ENCODE measurements around the gene SRPK2.

Gene SRPK2

DNA sequence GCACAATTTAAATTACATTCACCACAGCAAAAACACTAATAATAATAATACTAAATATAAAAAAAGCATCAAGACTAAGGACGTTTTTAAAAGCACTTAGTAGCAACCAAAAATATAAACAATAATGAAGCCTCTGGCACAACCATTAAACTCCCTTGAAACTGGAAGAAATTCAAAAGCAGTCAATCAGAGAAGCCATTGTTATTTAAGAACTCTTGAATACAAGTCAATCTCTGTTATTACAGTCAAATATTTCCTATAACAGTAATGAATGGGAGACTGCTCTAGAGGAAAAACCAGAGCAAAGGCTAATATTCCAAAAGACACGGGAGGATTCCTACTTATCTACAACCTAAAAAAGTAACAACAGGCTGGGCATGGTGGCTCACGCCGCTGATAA is 210.5 kb downstream of the SRPK2 start:
- Mint-ChIP-seq H3K4me1 (no peaks in the 10 kb centered on the region), H3K9me3 (peaks cover 13% of the 10 kb centered on the region), H3K27me3 (ENCODE audit: low read depth) (no peaks in the 10 kb centered on the region), H3K27ac (no peak overlapping the region), H3K36me3 (ENCODE audit: low read depth) (peaks cover 16% of the 10 kb centered on the region), H3K4me3 (no peak overlapping the region)
- no peak for TF ChIP-seq CTCF (IDR thresholded peaks at IDR 0.05; ENCODE audit: unreplicated experiment in 3 of 3)

- Mint-ChIP-seq H3K4me3 (no peak overlapping the region), H3K4me1 (no peaks in the 10 kb centered on the region), H3K27me3 (ENCODE audit: low read depth) (no peaks in the 10 kb centered on the region), H3K36me3 (ENCODE audit: low read depth) (peaks cover 16% of the 10 kb centered on the region), H3K9me3 (peaks cover 13% of the 10 kb centered on the region), H3K27ac (no peak overlapping the region)
- TF ChIP-seq CTCF (IDR thresholded peaks at IDR 0.05; ENCODE audit: unreplicated experiment in 3 of 3) = no peak
These were observed 211.7 kb downstream of the SRPK2 start for GRCh38 chr7:105177026-105177425.

GRCh38 chr7:105173586-105173985 is 215.1 kb downstream of the SRPK2 start:
- Mint-ChIP-seq H3K27ac (no peak overlapping the region), H3K36me3 (ENCODE audit: low read depth) (peaks cover 5% of the 10 kb centered on the region), H3K9me3 (no peaks in the 10 kb centered on the region), H3K27me3 (ENCODE audit: low read depth) (no peaks in the 10 kb centered on the region), H3K4me3 (no peak overlapping the region), H3K4me1 (no peaks in the 10 kb centered on the region)
- no peak for TF ChIP-seq CTCF (IDR thresholded peaks at IDR 0.05; ENCODE audit: unreplicated experiment in 3 of 3)

- H3K4me3 Mint-ChIP-seq = no peak overlapping the region
- no peak for TF ChIP-seq CTCF (IDR thresholded peaks at IDR 0.05; ENCODE audit: unreplicated experiment in 3 of 3)
- H3K9me3 Mint-ChIP-seq = no peaks in the 10 kb centered on the region
- H3K27me3 Mint-ChIP-seq (ENCODE audit: low read depth) = no peaks in the 10 kb centered on the region
- peaks cover 56% of the 10 kb centered on the region for H3K36me3 Mint-ChIP-seq (ENCODE audit: low read depth)
- no peak overlapping the region for H3K27ac Mint-ChIP-seq
- H3K4me1 Mint-ChIP-seq = no peaks in the 10 kb centered on the region
These were observed 224.0 kb downstream of the SRPK2 start for GRCh38 chr7:105164751-105165150.

GRCh38 chr7:105163718-105164117 is 225.0 kb downstream of the SRPK2 start:
- H3K9me3 Mint-ChIP-seq = no peaks in the 10 kb centered on the region
- no peak for TF ChIP-seq CTCF (IDR thresholded peaks at IDR 0.05; ENCODE audit: unreplicated experiment in 3 of 3)
- no peaks in the 10 kb centered on the region for H3K27me3 Mint-ChIP-seq (ENCODE audit: low read depth)
- peaks cover 51% of the 10 kb centered on the region for H3K36me3 Mint-ChIP-seq (ENCODE audit: low read depth)
- no peak overlapping the region for H3K27ac Mint-ChIP-seq
- H3K4me3 Mint-ChIP-seq = no peak overlapping the region
- no peaks in the 10 kb centered on the region for H3K4me1 Mint-ChIP-seq

GRCh38 chr7:105161366-105161765 is 227.4 kb downstream of the SRPK2 start:
- H3K27me3 Mint-ChIP-seq (ENCODE audit: low read depth) = no peaks in the 10 kb centered on the region
- no peak for TF ChIP-seq CTCF (IDR thresholded peaks at IDR 0.05; ENCODE audit: unreplicated experiment in 3 of 3)
- H3K9me3 Mint-ChIP-seq = no peaks in the 10 kb centered on the region
- peaks cover 42% of the 10 kb centered on the region for H3K36me3 Mint-ChIP-seq (ENCODE audit: low read depth)
- H3K4me3 Mint-ChIP-seq = no peak overlapping the region
- no peak overlapping the region for H3K27ac Mint-ChIP-seq
- no peaks in the 10 kb centered on the region for H3K4me1 Mint-ChIP-seq

Measured in nephron (organoid).